GM12878 (cell line): ENCODE measurements around the gene NMNAT3. TPM values are rescaled to one million over a fixed set of nuclear protein-coding genes. Genes with fewer than 3 reads are reported as not detected.

Experiments used
- ATAC-seq: fragments of 200-7000 bp; cut with Tn5 transposase; 3 replicates; pipeline ENCODE4 v1.9.1; 2020; ENCODE audit warnings: mild to moderate bottlenecking, moderate library complexity
- BruUV-seq: library from RNA; stranded (reverse); fragments of 400-500 nt; replicated peaks from 2 replicates; lab custom pipeline; 2021; lab: Mats Ljungman, UMichigan
- CTCF ChIA-PET: fragments of 300-600 bp; sonication (Branson Sonifier 250); formaldehyde crosslinking; extraction: SDS; loops from one replicate; lab custom pipeline; 2021; ENCODE audit warnings: inconsistent platforms; lab: Yijun Ruan, JAX
- POLR2A ChIA-PET: fragments of 350-600 bp; formaldehyde crosslinking; extraction: SDS; loops from one replicate; lab custom pipeline; 2021; ENCODE audit warnings: inconsistent platforms; lab: Charles Lee
- RAD21 ChIA-PET: fragments of 300-600 bp; sonication (Branson Sonifier 250); formaldehyde crosslinking; loops from one replicate; lab custom pipeline; 2023; ENCODE audit warnings: antibody characterized with exemption; ENCODE audit not compliant: unreplicated experiment; lab: Charles Lee
- SMC1A ChIA-PET: fragments of 300-600 bp; sonication (Branson Sonifier 250); formaldehyde crosslinking; loops from one replicate; lab custom pipeline; 2023; ENCODE audit not compliant: unreplicated experiment, uncharacterized antibody; lab: Charles Lee
- DNase-seq: peaks from one replicate; pipeline ENCODE4 v3.0.0-alpha.2; 2011; ENCODE audit warnings: low read depth, low spot score
- FAIRE-seq: peaks from 3 replicates; lab custom pipeline; 2011; peaks lifted over from hg19 to GRCh38; lab: Jason Lieb, UNC
- H2AFZ ChIP-seq: 2 replicates; pipeline ENCODE4 v1.6.0; 2011; ENCODE audit warnings: low read depth, low read length, control low read depth; ENCODE audit not compliant: control insufficient read depth
- H3K27ac ChIP-seq: 2 replicates; pipeline ENCODE4 v1.5.1; 2011; ENCODE audit warnings: control low read depth; ENCODE audit not compliant: control insufficient read depth, insufficient read depth
- H3K27me3 ChIP-seq, 2 experiments: replicated peaks in 1 of 2; 2 replicates each; pipeline versions ENCODE4 v1.6.0 to v1.6.1; 2011; ENCODE audit warnings: low read length in 1 of 2; ENCODE audit not compliant: control insufficient read depth in 2 of 2, insufficient read depth in 2 of 2
- H3K36me3 ChIP-seq, 2 experiments: 2 replicates each; pipeline ENCODE4 v1.5.1; 2011; ENCODE audit warnings: low read length in 1 of 2; ENCODE audit not compliant: control insufficient read depth in 2 of 2, insufficient read depth in 2 of 2
- H3K4me1 ChIP-seq: 2 replicates; pipeline ENCODE4 v1.6.1; 2011; ENCODE audit warnings: mild to moderate bottlenecking, low read length, moderate library complexity, mixed read lengths; ENCODE audit not compliant: control insufficient read depth, insufficient read depth
- H3K4me2 ChIP-seq: 2 replicates; pipeline ENCODE4 v1.6.0; 2011; ENCODE audit warnings: control low read depth; ENCODE audit not compliant: control insufficient read depth, insufficient read depth
- H3K4me3 ChIP-seq: fragments of 200-600 bp; sonication (generic); 2 replicates; pipeline ENCODE4 v1.5.1; 2016
- H3K79me2 ChIP-seq: 2 replicates; pipeline ENCODE4 v1.6.0; 2011; ENCODE audit warnings: low read length; ENCODE audit not compliant: control insufficient read depth, insufficient read depth
- H3K9ac ChIP-seq: 2 replicates; pipeline ENCODE4 v1.8.0; 2011; ENCODE audit warnings: low read length, control low read depth, mixed read lengths; ENCODE audit not compliant: control insufficient read depth, insufficient read depth
- H3K9me3 ChIP-seq: replicated peaks from 3 replicates; pipeline ENCODE4 v1.5.1; 2011; ENCODE audit warnings: mild to moderate bottlenecking, low read length; ENCODE audit not compliant: control insufficient read depth, insufficient read depth
- H4K20me1 ChIP-seq: 2 replicates; pipeline ENCODE4 v1.6.0; 2011; ENCODE audit not compliant: control insufficient read depth, insufficient read depth
- ATF7 ChIP-seq: fragments of 450-650 bp; IDR thresholded peaks from 2 replicates; pipeline ENCODE4 v1.6.1; 2016; ENCODE audit warnings: low read depth, mild to moderate bottlenecking
- BCLAF1 ChIP-seq: fragments of 450-650 bp; IDR thresholded peaks from 2 replicates; pipeline ENCODE4 v1.6.1; 2017; ENCODE audit warnings: antibody characterized with exemption, mild to moderate bottlenecking, moderate library complexity
- JUNB ChIP-seq: IDR thresholded peaks from 2 replicates; pipeline ENCODE4 v1.6.1; 2016; ENCODE audit warnings: antibody characterized with exemption, mild to moderate bottlenecking
- MXI1 ChIP-seq: fragments of 150-350 bp; IDR thresholded peaks from 2 replicates; pipeline ENCODE4 v1.6.1; 2011; ENCODE audit warnings: low read depth, mild to moderate bottlenecking, inconsistent platforms, low read length, improper control_type of control experiment
- NBN ChIP-seq: fragments of 450-650 bp; IDR thresholded peaks from 2 replicates; pipeline ENCODE4 v1.6.1; 2016
- NFIC ChIP-seq: IDR thresholded peaks from 2 replicates; pipeline ENCODE4 v1.6.1; 2012; ENCODE audit warnings: low read depth, mild to moderate bottlenecking, inconsistent platforms, low read length, moderate library complexity
- SMC3 ChIP-seq: IDR thresholded peaks from 2 replicates; pipeline ENCODE4 v1.6.1; 2011; ENCODE audit warnings: low read length, improper control_type of control experiment, borderline replicate concordance
- STAT3 ChIP-seq: IDR thresholded peaks from 2 replicates; pipeline ENCODE4 v1.6.1; 2011; ENCODE audit warnings: low read depth, low read length, improper control_type of control experiment
- SUPT20H ChIP-seq: IDR thresholded peaks from 2 replicates; pipeline ENCODE4 v1.6.1; 2011; ENCODE audit warnings: low read depth, mild to moderate bottlenecking, low read length, moderate library complexity, borderline replicate concordance; ENCODE audit not compliant: control insufficient read depth
- ZNF217 ChIP-seq: fragments of 450-650 bp; IDR thresholded peaks from 2 replicates; pipeline ENCODE4 v1.6.1; 2017; ENCODE audit warnings: antibody characterized with exemption, mild to moderate bottlenecking
- ZNF24 ChIP-seq: fragments of 450-650 bp; IDR thresholded peaks from 2 replicates; pipeline ENCODE4 v1.6.1; 2017; ENCODE audit warnings: antibody characterized with exemption, mild to moderate bottlenecking
- WGBS: methylation state at CpG from one replicate; pipeline ENCODE4 v1.1.6; 2016; ENCODE audit warnings: low lambda C conversion rate; ENCODE audit not compliant: insufficient replicate concordance, insufficient coverage; ENCODE audit errors: missing lambda C conversion rate; 5-methylcytosine and 5-hydroxymethylcytosine counted together
- in situ Hi-C: fragments of 300-500 bp; cut with MboI; formaldehyde crosslinking; loops from 9 replicates; pipeline ENCODE4 v1.14.3; 2018; ENCODE audit warnings: mixed read lengths
- intact Hi-C: fragments of 100-400 bp; cut with micrococcal nuclease; formaldehyde crosslinking; loops from one replicate; pipeline ENCODE4 v1.14.2; 2022; ENCODE audit not compliant: unreplicated experiment
- polyA plus RNA-seq, 11 experiments: library from polyadenylated mRNA; depleted of rRNA in 4 of 11; unstranded in 6 of 11; stranded (reverse) in 5 of 11; fragments of >200 nt; fragmentation: Nextera tagmentation in 4 of 11; fragmentation: Illumina TruSeq in 1 of 11; extraction: Ambion mirVana in 4 of 11; extraction: Trizol in 1 of 11; gene quantifications; 1 replicate in 1 of 11; 2 replicates in 10 of 11; pipeline versions ENCODE4 v1.2.1 to v1.2.3, GENCODE V29; 2011 to 2016; ENCODE audit warnings: inconsistent platforms in 2 of 11, missing spikeins in 2 of 11, low read depth in 1 of 11
- total RNA-seq, 4 experiments: library from RNA; depleted of rRNA in 3 of 4; stranded (reverse); fragments of >200 nt in 3 of 4; fragmentation: Illumina TruSeq in 1 of 4; extraction: Trizol in 1 of 4; gene quantifications; 2 replicates each; pipeline versions ENCODE4 v1.2.1 to v1.2.3, GENCODE V29; 2013 to 2021
- TF ChIP-seq, protein P1 (sequence below): fragments of 450-650 bp; formaldehyde crosslinking; IDR thresholded peaks from 2 replicates; pipeline ENCODE4 v1.5.0; 2022; ENCODE audit warnings: mild to moderate bottlenecking, missing genetic modification characterization

Gene NMNAT3
- total and polyA plus RNA-seq, 10 of the 15 experiments (the other 5 are each of a cell fraction or from before 2014, with no cell fraction given) = under 0.01 to 0.92 (median 0.08) TPM; not detected in 4

GRCh38 chr3:139672884-139673283 is 4.9 kb downstream of the NMNAT3 start:
- no peak overlapping the region for H3K9ac ChIP-seq
- H3K4me3 ChIP-seq = no peak overlapping the region
- H3K27ac ChIP-seq = no peak overlapping the region
- peaks cover 0 to 2% of the 10 kb centered on the region in 2 experiments; a peak in 2 of 4 replicates for H3K27me3 ChIP-seq
- no peaks in the 10 kb centered on the region for H3K9me3 ChIP-seq
- no peaks in the 10 kb centered on the region for H3K79me2 ChIP-seq
- no peak overlapping the region for H2AFZ ChIP-seq
- intact Hi-C loops = no loop called here
- DNase-seq = no peak
- TF ChIP-seq ATF7 = no peak
- TF ChIP-seq NFIC = no peak
- TF ChIP-seq ZNF24 = no peak
- no peak for TF ChIP-seq ZNF217
- TF ChIP-seq, all 136 proteins: peak for 0
- CTCF ChIA-PET = no interaction called here
- no peaks in the 10 kb centered on the region for H4K20me1 ChIP-seq
- POLR2A ChIA-PET = no interaction called here
- no peak overlapping the region for H3K4me2 ChIP-seq
- BruUV-seq = no TSS peak
- FAIRE-seq (no peak), ATAC-seq (no peak)
- SMC1A ChIA-PET = no interaction called here
- no peaks in the 10 kb centered on the region for H3K4me1 ChIP-seq
- in situ Hi-C loops = no loop called here
- RAD21 ChIA-PET = no interaction called here
- 23% methylated on average over 4 of the region's 4 CpGs for WGBS
- H3K36me3 ChIP-seq = no peaks in the 10 kb centered on the region

DNA sequence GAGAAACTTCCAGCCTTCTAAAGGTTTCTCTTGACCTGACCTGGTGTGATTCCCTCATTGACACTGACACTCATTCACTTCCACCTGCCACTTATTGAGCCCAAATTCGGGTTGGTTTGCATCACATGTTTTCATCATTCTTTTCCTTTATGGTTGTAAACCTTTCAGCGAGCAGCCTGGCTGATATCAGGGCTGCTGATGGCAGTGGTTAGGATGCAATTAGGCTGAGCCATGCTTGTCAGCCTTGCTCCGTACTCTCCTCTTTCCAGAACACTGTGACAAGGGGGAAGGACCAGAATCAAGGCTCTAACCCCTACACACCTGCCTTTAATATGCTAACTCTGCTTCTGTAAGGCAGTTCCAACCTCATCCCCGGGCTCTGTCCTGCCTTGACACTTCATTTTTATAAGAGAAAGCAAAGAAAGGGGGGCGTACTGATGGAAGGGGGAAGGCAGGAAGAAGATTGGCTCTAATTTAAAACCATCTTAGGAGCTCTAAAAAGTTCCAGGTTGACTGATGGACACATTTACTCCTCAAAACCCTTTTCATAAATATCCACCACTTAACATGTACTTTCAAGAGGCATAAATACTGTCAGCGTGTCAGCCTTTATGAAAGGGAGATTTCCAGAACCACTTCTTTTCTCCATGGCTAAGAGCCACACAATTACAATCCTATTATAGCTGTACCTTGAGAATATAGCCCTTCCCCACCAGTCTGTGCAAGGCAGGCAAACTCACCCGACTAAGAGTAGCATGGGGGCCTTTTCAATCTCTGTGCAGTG is 5.7 kb downstream of the NMNAT3 start:
- DNase-seq (no peak), FAIRE-seq (no peak), ATAC-seq (no peak)
- Histone ChIP-seq H3K4me1 (no peaks in the 10 kb centered on the region), H3K36me3 (no peaks in the 10 kb centered on the region), H3K4me3 (no peak overlapping the region), H4K20me1 (no peaks in the 10 kb centered on the region), H3K27me3 (peaks cover 0 to 2% of the 10 kb centered on the region in 2 experiments; a peak in 2 of 4 replicates), H3K27ac (no peak overlapping the region), H3K9me3 (no peaks in the 10 kb centered on the region), H3K9ac (no peak overlapping the region), H3K4me2 (no peak overlapping the region), H3K79me2 (no peaks in the 10 kb centered on the region), H2AFZ (no peak overlapping the region)
- ChIA-PET RAD21 (no interaction called here), POLR2A (no interaction called here), SMC1A (no interaction called here), CTCF (no interaction called here)
- no TSS peak for BruUV-seq
- WGBS = 9% methylated on average over 7 of the region's 7 CpGs
- intact Hi-C loops = no loop called here
- in situ Hi-C loops = no loop called here
- no peak for TF ChIP-seq NBN
- TF ChIP-seq JUNB = no peak
- no peak for TF ChIP-seq SMC3
- no peak for TF ChIP-seq SUPT20H
- TF ChIP-seq STAT3 = no peak
- TF ChIP-seq BCLAF1 = no peak
- TF ChIP-seq, protein P1, sequence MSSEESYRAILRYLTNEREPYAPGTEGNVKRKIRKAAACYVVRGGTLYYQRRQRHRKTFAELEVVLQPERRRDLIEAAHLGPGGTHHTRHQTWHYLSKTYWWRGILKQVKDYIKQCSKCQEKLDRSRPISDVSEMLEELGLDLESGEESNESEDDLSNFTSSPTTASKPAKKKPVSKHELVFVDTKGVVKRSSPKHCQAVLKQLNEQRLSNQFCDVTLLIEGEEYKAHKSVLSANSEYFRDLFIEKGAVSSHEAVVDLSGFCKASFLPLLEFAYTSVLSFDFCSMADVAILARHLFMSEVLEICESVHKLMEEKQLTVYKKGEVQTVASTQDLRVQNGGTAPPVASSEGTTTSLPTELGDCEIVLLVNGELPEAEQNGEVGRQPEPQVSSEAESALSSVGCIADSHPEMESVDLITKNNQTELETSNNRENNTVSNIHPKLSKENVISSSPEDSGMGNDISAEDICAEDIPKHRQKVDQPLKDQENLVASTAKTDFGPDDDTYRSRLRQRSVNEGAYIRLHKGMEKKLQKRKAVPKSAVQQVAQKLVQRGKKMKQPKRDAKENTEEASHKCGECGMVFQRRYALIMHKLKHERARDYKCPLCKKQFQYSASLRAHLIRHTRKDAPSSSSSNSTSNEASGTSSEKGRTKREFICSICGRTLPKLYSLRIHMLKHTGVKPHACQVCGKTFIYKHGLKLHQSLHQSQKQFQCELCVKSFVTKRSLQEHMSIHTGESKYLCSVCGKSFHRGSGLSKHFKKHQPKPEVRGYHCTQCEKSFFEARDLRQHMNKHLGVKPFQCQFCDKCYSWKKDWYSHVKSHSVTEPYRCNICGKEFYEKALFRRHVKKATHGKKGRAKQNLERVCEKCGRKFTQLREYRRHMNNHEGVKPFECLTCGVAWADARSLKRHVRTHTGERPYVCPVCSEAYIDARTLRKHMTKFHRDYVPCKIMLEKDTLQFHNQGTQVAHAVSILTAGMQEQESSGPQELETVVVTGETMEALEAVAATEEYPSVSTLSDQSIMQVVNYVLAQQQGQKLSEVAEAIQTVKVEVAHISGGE (CRISPR knock-in tag) = no peak
- TF ChIP-seq MXI1 = no peak
